Bone marrow (tissue), 2 donors: ENCODE results near the gene NRDC.
"Not testable (repeated sequence)": the region's sequence is repeated elsewhere in the genome, so short reads cannot be mapped to it uniquely, and the experiment has no call there.

Experiments
- DNase-seq, 2 donors: peaks; one replicate each; lab custom pipeline; 2025; lab: John Stamatoyannopoulos, UW

The NRDC gene

GRCh38 chr1:51878616-51879336, at the start of gene NRDC:
NRDC (minus strand) TSS chr1:51878727; CDS start chr1:51878615, 112 bp downstream.
- DNase-seq = peak; percentile 97 to 100

- DNase-seq = no peak
Measured at GRCh38 chr1:51927029-51927428, 48.5 kb upstream of the NRDC start.

- DNase-seq = no peak
Measured at GRCh38 chr1:51926171-51926812, 47.8 kb upstream of the NRDC start.

- DNase-seq = no peak
Measured at GRCh38 chr1:51924455-51924854, 45.9 kb upstream of the NRDC start.

- no peak for DNase-seq
Measured at GRCh38 chr1:51922040-51922439, 43.5 kb upstream of the NRDC start.

- no peak for DNase-seq
Measured at GRCh38 chr1:51920130-51920529, 41.6 kb upstream of the NRDC start.

- no peak for DNase-seq
Measured at GRCh38 chr1:51919684-51920083, 41.2 kb upstream of the NRDC start.

GRCh38 chr1:51916587-51917405, 38.3 kb upstream of the NRDC start:
- DNase-seq = no peak

- no peak for DNase-seq
Measured at GRCh38 chr1:51915951-51916350, 37.4 kb upstream of the NRDC start.

- no peak for DNase-seq
Measured at GRCh38 chr1:51912881-51913280, 34.4 kb upstream of the NRDC start.

- DNase-seq = no peak
Measured at GRCh38 chr1:51910221-51911000, 31.9 kb upstream of the NRDC start.

- no peak for DNase-seq
Measured at GRCh38 chr1:51908499-51908898, 30.0 kb upstream of the NRDC start.

GRCh38 chr1:51907079-51907702, 28.7 kb upstream of the NRDC start:
- no peak for DNase-seq

- DNase-seq = no peak
Measured at GRCh38 chr1:51906306-51907078, 28.0 kb upstream of the NRDC start.

- DNase-seq = no peak
Measured at GRCh38 chr1:51902456-51902855, 23.9 kb upstream of the NRDC start.

GRCh38 chr1:51901151-51901550, 22.6 kb upstream of the NRDC start:
- DNase-seq = no peak

- no peak for DNase-seq
Measured at GRCh38 chr1:51899022-51899421, 20.5 kb upstream of the NRDC start.

- no peak for DNase-seq
Measured at GRCh38 chr1:51898090-51898734, 19.7 kb upstream of the NRDC start.

GRCh38 chr1:51897699-51898031, 19.1 kb upstream of the NRDC start:
- no peak for DNase-seq

GRCh38 chr1:51894748-51895147, 16.2 kb upstream of the NRDC start:
- DNase-seq = not testable (repeated sequence)

- no peak for DNase-seq
Measured at GRCh38 chr1:51878308-51878615, 265 bp downstream of the NRDC start.
